Measurements from ENCODE around the gene MYPOP.

MYPOP gene

DNA sequence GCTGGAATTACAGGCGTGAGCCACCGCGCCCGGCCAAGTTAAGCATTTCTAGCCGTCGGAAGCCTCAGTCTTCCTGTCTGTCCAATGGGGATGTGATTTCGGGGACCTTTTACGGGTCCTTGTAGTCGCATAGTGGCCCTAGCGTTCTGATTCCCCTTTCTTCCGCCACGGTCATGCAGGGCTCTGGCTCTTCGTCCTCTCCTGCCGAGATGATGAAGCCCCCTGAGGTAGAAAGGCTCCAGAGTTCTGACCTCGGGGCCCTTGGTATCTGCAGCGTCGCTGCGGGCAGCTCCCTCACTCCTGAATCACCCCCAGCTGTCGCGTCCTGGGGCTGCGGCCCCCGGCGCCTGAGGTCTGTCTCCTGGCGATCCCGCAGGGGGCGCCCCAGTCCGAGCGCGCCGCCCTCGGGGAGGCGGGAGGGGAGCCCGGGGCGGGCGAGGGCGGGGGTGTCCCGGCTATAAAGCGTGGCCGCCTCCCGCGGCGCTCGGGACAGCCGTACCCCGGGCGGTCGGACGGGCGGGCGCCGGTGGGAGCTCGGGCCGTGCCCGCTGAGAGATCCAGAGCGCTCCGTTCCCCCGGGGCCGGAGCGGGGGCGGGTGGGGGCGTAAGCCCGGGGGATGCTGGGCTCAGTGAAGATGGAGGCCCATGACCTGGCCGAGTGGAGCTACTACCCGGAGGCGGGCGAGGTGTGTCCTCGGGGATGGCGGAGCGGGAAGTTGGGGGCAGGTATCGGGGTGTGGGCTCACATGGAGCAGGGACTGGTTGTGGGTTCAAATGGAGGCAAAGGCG is 38.4 kb downstream of the MYPOP start, which contains the start of gene FOXA3:
TSS of gene FOXA3 (plus strand) at position 487 of the 789 bp plus-strand sequence. CDS start at position 618, 131 bp downstream.
- TF ChIP-seq, protein P1, sequence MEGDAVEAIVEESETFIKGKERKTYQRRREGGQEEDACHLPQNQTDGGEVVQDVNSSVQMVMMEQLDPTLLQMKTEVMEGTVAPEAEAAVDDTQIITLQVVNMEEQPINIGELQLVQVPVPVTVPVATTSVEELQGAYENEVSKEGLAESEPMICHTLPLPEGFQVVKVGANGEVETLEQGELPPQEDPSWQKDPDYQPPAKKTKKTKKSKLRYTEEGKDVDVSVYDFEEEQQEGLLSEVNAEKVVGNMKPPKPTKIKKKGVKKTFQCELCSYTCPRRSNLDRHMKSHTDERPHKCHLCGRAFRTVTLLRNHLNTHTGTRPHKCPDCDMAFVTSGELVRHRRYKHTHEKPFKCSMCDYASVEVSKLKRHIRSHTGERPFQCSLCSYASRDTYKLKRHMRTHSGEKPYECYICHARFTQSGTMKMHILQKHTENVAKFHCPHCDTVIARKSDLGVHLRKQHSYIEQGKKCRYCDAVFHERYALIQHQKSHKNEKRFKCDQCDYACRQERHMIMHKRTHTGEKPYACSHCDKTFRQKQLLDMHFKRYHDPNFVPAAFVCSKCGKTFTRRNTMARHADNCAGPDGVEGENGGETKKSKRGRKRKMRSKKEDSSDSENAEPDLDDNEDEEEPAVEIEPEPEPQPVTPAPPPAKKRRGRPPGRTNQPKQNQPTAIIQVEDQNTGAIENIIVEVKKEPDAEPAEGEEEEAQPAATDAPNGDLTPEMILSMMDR (IDR thresholded peaks at IDR 0.05; ENCODE audit: low read depth, low read length, missing control alignments) = peak; percentile 58
- DNase-seq (ENCODE audit: low read depth) = no peak
- peak within 1 kb of the TSS; percentile 99 for H3K4me3 ChIP-seq (ENCODE audit: low read depth, low read length)

DNA sequence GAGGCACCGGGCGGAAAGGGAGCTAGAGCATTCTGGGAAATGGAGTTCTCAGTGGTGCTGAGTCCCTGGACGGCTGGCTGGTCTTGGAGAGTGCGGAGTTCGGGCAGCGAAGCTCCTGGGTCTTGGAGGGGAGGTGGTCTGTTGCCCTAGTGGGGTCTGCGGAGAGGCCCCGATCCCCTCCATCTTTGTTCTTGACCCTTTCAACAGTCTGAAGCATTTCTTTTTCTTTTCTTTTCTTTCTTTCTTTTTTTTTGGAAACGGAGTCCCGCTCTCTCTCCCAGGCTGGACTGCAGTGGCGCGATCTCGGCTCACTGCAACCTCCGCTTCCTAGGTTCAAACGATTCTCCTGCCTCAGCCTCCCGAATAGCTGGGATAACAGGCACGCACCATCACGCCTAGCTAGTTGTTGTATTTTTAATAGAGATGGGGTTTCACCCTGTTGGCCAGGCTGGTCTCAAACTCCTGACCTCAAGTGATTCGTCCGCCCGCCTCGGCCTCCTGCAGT is 39.0 kb downstream of the MYPOP start:
- TF ChIP-seq, protein P1 (IDR thresholded peaks at IDR 0.05; ENCODE audit: low read depth, low read length, missing control alignments) = no peak

DNA sequence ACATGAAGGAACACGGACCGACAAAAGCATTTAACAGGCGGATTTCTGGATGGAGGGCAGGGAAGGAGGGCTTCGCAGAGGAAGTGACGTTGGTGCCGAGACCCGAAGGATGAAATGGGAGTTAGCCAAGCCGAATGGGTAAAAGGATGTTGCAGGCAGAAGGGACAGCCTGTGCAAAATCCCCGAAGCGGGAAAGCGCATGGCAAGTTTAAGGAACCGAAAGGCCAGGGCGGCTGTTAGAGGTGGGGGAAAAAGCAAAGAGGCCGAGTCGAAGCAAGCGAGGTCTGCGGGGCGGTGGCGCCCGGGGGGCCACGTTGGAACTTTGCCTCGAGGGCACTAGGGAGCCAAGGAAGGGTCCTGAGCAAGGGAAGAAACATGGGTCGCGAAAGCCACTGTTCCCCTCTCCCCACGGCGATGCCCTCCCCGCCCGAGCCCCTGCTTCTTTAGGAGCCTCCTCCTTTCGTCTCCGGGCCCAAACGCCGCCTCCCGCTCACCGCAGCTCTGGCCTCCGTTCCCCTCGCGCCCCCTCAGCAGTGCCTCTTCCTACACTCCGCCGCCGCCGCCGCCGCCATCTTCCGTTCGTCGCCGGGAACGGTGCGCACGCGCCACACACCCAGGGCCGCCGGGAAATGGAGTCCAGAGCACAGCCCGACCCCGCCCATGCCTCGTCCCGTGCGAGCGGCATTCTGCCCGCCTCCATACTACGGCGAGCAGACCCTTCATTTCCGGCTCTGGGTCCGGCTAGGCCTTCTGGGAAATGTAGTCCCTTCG is 39.7 kb downstream of the MYPOP start, which contains the start of gene SYMPK:
TSS of gene SYMPK (minus strand) at position 584 of the 771 bp plus-strand sequence. CDS start 8,652 bp downstream, outside the sequence.
- DNase-seq (ENCODE audit: low read depth) = peak; percentile 96
- peak within 1 kb of the TSS; percentile 99 for H3K4me3 ChIP-seq (ENCODE audit: low read depth, low read length)
- TF ChIP-seq, protein P1 (IDR thresholded peaks at IDR 0.05; ENCODE audit: low read depth, low read length, missing control alignments) = no peak

More for the DNA sequence above, 39.0 kb downstream of the MYPOP start:
- DNase-seq (ENCODE audit: low read depth) = no peak
- peak overlapping the region; percentile 99 for H3K4me3 ChIP-seq (ENCODE audit: low read depth, low read length)

DNA sequence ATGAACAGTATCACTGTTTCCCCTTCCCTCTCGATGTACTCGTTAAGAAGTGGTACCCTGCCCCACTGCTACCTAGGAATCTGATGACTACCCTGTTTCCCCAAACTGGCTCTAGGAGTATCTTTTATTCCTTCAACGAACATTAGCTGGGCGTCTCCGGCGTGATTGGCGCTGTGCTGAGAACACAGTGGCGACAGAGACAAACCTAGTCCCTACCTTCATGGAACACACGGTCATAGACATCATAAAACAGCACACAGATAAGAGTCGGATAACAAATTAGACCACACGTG is 40.2 kb downstream of the MYPOP start:
- DNase-seq (ENCODE audit: low read depth) = no peak
- TF ChIP-seq, protein P1 (IDR thresholded peaks at IDR 0.05; ENCODE audit: low read depth, low read length, missing control alignments) = no peak
- H3K4me3 ChIP-seq (ENCODE audit: low read depth, low read length) = peak overlapping the region; percentile 99

DNA sequence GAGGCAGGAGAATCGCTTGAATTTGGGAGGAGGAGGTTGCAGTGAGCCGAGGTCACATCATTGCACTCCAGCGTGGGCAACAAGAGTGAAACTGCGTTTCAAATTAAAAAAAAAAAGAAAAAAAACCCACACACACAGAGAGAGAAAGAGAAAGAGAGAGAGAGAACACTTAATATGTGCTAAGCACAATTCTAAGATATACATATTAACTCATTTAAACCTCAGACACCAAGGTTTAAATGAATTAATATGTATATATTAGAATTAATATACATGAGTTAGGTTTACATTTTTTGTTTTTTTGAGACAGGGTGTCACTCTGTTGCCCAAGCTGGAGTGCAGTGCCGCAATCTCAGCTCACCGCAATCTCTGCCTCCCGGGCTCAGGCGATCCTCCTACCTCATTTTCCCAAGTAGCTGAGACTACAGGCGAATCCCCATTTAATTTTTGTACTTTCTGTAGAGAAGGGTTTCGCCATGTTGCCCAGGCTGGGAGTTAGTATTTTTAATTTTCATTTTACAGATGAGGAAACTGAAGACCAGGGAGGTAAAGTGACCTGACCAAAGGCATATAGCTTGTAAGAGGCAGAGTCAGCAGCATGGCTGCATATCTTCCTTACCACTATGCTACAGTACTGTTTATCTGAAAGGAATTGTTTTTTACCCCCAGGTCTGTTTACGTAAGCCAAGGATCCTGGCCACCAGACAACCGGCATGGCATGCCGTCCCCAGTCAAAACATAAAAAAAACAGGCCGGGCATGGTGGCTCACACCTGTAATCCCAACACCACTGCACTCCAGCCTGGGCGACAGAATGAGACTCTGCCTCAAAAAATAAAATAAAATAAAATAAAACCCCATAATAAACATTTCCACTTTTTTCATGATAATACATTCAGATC is 41.8 kb downstream of the MYPOP start:
- H3K4me3 ChIP-seq (ENCODE audit: low read depth, low read length) = peak overlapping the region; percentile 11; the same call in 1 of the 2 replicates
- no peak for DNase-seq (ENCODE audit: low read depth)
- TF ChIP-seq, protein P1 (IDR thresholded peaks at IDR 0.05; ENCODE audit: low read depth, low read length, missing control alignments) = no peak

DNA sequence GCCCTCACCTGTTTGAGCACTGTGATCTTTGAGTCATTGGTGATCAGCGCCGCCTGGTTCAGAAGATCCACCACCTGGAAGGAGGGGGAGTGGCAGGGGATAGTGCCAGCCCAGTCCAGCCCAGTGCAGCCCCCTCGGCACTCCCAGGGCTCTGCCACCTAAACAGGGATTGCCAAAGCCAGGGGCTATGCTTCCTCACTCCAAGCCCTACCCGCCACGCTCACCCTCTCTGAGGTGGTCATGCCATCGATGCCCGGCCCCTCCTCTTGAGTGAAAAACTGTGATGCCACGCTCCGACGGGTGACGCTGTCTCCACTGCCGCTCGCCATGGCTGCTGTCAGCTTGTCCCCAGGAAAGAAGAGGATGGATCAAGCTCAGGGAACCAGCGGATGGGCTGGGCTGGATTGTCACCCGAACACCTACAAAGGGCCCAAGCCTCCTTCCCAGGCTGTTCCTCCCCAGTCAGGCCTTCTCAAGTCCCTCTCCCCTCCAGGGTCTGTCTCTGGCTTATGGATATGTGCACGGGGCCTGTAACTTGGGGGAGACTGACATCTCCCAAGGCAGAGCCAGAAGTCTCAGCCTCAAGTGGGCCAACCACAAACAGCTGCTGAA is 48.1 kb downstream of the MYPOP start:
- TF ChIP-seq, protein P1 (IDR thresholded peaks at IDR 0.05; ENCODE audit: low read depth, low read length, missing control alignments) = no peak
- no peak for DNase-seq (ENCODE audit: low read depth)
- H3K4me3 ChIP-seq (ENCODE audit: low read depth, low read length) = no peak overlapping the region

Measured in GM12864 (cell line).